B cell (primary cell): ENCODE data around the gene MED6.

Experiments used
- EZH2 ChIP-seq: IDR thresholded peaks from 2 replicates; pipeline ENCODE4 v1.6.1; 2012; ENCODE audit warnings: borderline replicate concordance, low read depth, mild to moderate bottlenecking, moderate library complexity, low read length; ENCODE audit not compliant: insufficient read depth, poor library complexity, severe bottlenecking
- TF ChIP-seq, protein P1 (sequence below): fragments of 200-600 bp; IDR thresholded peaks from one replicate; pipeline ENCODE4 v1.8.0; 2022; ENCODE audit warnings: antibody characterized with exemption, mild to moderate bottlenecking

GRCh38 chr14:70601162-70601561 lies 707 bp upstream of the MED6 start:
- TF ChIP-seq, protein P1, sequence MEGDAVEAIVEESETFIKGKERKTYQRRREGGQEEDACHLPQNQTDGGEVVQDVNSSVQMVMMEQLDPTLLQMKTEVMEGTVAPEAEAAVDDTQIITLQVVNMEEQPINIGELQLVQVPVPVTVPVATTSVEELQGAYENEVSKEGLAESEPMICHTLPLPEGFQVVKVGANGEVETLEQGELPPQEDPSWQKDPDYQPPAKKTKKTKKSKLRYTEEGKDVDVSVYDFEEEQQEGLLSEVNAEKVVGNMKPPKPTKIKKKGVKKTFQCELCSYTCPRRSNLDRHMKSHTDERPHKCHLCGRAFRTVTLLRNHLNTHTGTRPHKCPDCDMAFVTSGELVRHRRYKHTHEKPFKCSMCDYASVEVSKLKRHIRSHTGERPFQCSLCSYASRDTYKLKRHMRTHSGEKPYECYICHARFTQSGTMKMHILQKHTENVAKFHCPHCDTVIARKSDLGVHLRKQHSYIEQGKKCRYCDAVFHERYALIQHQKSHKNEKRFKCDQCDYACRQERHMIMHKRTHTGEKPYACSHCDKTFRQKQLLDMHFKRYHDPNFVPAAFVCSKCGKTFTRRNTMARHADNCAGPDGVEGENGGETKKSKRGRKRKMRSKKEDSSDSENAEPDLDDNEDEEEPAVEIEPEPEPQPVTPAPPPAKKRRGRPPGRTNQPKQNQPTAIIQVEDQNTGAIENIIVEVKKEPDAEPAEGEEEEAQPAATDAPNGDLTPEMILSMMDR: no peak
- no peak for TF ChIP-seq EZH2
